Panc1 (cell line): ENCODE data around the gene NOPCHAP1.

Source experiments
- CTCF ChIP-seq: fragments of 450-650 bp; IDR thresholded peaks from 2 replicates; pipeline ENCODE4 v1.5.1; 2017; ENCODE audit warnings: mild to moderate bottlenecking
- POLR2AphosphoS5 ChIP-seq: IDR thresholded peaks from 2 replicates; pipeline ENCODE4 v1.6.1; 2012; ENCODE audit warnings: mild to moderate bottlenecking, low read depth, low read length, moderate library complexity
- SIN3A ChIP-seq: IDR thresholded peaks from 2 replicates; pipeline ENCODE4 v1.6.1; 2012; ENCODE audit warnings: low read depth, mild to moderate bottlenecking, low read length, moderate library complexity, borderline replicate concordance; ENCODE audit not compliant: insufficient read depth
- TCF7L2 ChIP-seq: IDR thresholded peaks from 2 replicates; pipeline ENCODE4 v1.6.1; 2011; ENCODE audit warnings: mild to moderate bottlenecking, low read depth, low read length, inconsistent platforms

- TF ChIP-seq CTCF = no peak
- no peak for TF ChIP-seq SIN3A
- TF ChIP-seq POLR2AphosphoS5 = no peak
- TF ChIP-seq TCF7L2 = no peak
Measured at GRCh38 chr12:104957719-104958000, 28.5 kb upstream of the NOPCHAP1 start.
